ENCODE results near the gene MYLK4. TPM values are rescaled to one million over a fixed set of nuclear protein-coding genes. Genes with fewer than 3 reads are reported as not detected.

Gene MYLK4
- polyA plus RNA-seq, 1 experiment: 0.21 TPM

DNA sequence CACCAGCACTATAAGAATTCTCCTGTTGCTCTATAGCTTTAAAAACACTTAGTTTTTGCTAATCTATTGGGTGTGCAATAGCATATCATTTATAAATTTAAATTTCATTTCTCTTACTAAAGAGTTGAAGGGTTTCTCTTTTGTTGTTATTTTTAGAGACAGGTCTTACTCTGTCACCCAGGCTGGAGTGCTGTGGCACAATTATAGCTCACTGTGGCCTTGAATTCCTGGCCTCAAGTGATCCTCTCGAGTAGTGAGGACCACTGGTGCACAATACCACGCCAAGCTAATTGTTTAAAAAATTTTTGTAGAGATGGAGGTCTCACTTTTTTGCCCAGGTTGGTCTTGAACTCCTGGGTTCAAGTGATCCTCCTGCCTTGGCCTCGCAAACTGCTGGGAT is 8.3 kb upstream of the MYLK4 start:
- ChIA-PET POLR2A (no interaction called here), CTCF (interaction anchor here (1.0 to 7.4 kb wide), 4 partner anchors 9 to 1163 kb away, joined by 3 to 79 read pairs (median 7); partner anchors contain the start of gene MYLK4)
- TF ChIP-seq, protein P1, sequence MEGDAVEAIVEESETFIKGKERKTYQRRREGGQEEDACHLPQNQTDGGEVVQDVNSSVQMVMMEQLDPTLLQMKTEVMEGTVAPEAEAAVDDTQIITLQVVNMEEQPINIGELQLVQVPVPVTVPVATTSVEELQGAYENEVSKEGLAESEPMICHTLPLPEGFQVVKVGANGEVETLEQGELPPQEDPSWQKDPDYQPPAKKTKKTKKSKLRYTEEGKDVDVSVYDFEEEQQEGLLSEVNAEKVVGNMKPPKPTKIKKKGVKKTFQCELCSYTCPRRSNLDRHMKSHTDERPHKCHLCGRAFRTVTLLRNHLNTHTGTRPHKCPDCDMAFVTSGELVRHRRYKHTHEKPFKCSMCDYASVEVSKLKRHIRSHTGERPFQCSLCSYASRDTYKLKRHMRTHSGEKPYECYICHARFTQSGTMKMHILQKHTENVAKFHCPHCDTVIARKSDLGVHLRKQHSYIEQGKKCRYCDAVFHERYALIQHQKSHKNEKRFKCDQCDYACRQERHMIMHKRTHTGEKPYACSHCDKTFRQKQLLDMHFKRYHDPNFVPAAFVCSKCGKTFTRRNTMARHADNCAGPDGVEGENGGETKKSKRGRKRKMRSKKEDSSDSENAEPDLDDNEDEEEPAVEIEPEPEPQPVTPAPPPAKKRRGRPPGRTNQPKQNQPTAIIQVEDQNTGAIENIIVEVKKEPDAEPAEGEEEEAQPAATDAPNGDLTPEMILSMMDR (IDR thresholded peaks at IDR 0.05; ENCODE audit: low read depth, low read length): no peak
- DNase-seq (ENCODE audit: low read depth, low spot score): no peak
- H3K9me3 ChIP-seq (ENCODE audit: control insufficient read depth, insufficient read depth, low read length): peaks cover 7% of the 10 kb centered on the region; the same call in 1 of the 2 replicates
- H3K27me3 ChIP-seq (ENCODE audit: control insufficient read depth, insufficient read depth, low read length): no peaks in the 10 kb centered on the region
- H3K27ac ChIP-seq (ENCODE audit: low read depth, low read length): no peak overlapping the region
- no peak overlapping the region for H3K4me3 ChIP-seq (ENCODE audit: low read depth, low read length)

- ChIA-PET POLR2A (no interaction called here), CTCF (interaction anchor here (0.6 to 2.4 kb wide), 9 partner anchors 9 to 1202 kb away, joined by 3 to 11 read pairs (median 5); partner anchors contain the start of gene WRNIP1)
- TF ChIP-seq, protein P1 (IDR thresholded peaks at IDR 0.05; ENCODE audit: low read depth, low read length): no peak
- DNase-seq (ENCODE audit: low read depth, low spot score): no peak
- no peak overlapping the region for H3K4me3 ChIP-seq (ENCODE audit: low read depth, low read length)
- no peaks in the 10 kb centered on the region for H3K27me3 ChIP-seq (ENCODE audit: control insufficient read depth, insufficient read depth, low read length)
- H3K27ac ChIP-seq (ENCODE audit: low read depth, low read length): peak overlapping the region; percentile 43
- H3K9me3 ChIP-seq (ENCODE audit: control insufficient read depth, insufficient read depth, low read length): no peaks in the 10 kb centered on the region
These were observed 6.0 kb upstream of the MYLK4 start for GRCh38 chr6:2756687-2757224.

- H3K4me3 ChIP-seq (ENCODE audit: low read depth, low read length): no peak overlapping the region
- H3K27me3 ChIP-seq (ENCODE audit: control insufficient read depth, insufficient read depth, low read length): no peaks in the 10 kb centered on the region
- no peak overlapping the region for H3K27ac ChIP-seq (ENCODE audit: low read depth, low read length)
- CTCF ChIA-PET: interaction anchor here (0.8 to 2.3 kb wide), 7 partner anchors 11 to 1160 kb away, joined by 3 to 11 read pairs (median 3); no protein-coding TSS in a partner anchor
- POLR2A ChIA-PET: no interaction called here
- TF ChIP-seq, protein P1 (IDR thresholded peaks at IDR 0.05; ENCODE audit: low read depth, low read length): no peak
- no peak for DNase-seq (ENCODE audit: low read depth, low spot score)
- no peaks in the 10 kb centered on the region for H3K9me3 ChIP-seq (ENCODE audit: control insufficient read depth, insufficient read depth, low read length)
These were observed 5.5 kb upstream of the MYLK4 start for GRCh38 chr6:2756241-2756640.

DNA sequence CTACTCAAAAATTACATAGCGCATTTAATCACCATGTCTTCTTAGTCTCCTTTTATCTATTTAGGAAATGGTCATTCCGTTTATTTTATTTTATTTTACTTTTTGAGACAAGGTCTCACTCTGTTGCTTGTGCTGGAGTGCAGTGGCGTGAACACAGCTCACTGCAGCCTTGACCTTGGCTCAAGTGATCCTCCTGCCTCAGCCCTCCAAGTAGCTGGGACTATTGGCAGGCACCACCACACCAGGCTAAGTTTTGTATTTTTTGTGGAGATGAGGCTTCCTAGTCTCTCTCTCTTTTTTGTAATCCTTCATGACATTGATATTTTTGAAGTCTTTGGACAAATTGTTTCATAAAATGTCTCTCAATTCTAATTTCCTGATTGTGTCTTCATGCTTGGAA is 4.7 kb upstream of the MYLK4 start:
- no peak for DNase-seq (ENCODE audit: low read depth, low spot score)
- H3K9me3 ChIP-seq (ENCODE audit: control insufficient read depth, insufficient read depth, low read length): no peaks in the 10 kb centered on the region
- H3K4me3 ChIP-seq (ENCODE audit: low read depth, low read length): no peak overlapping the region
- CTCF ChIA-PET: interaction anchor here (0.8 to 1.4 kb wide), 4 partner anchors 12 to 1159 kb away, joined by 3 read pairs; no protein-coding TSS in a partner anchor
- H3K27ac ChIP-seq (ENCODE audit: low read depth, low read length): no peak overlapping the region
- H3K27me3 ChIP-seq (ENCODE audit: control insufficient read depth, insufficient read depth, low read length): no peaks in the 10 kb centered on the region
- TF ChIP-seq, protein P1 (IDR thresholded peaks at IDR 0.05; ENCODE audit: low read depth, low read length): no peak
- POLR2A ChIA-PET: no interaction called here

GRCh38 chr6:2754911-2755310 is 4.2 kb upstream of the MYLK4 start:
- H3K27me3 ChIP-seq (ENCODE audit: control insufficient read depth, insufficient read depth, low read length): no peaks in the 10 kb centered on the region
- no peak overlapping the region for H3K27ac ChIP-seq (ENCODE audit: low read depth, low read length)
- no peaks in the 10 kb centered on the region for H3K9me3 ChIP-seq (ENCODE audit: control insufficient read depth, insufficient read depth, low read length)
- ChIA-PET POLR2A (no interaction called here), CTCF (interaction anchor here (1.4 kb wide), 1 partner anchor 36 kb away, joined by 3 read pairs; no protein-coding TSS in a partner anchor)
- no peak overlapping the region for H3K4me3 ChIP-seq (ENCODE audit: low read depth, low read length)
- TF ChIP-seq, protein P1 (IDR thresholded peaks at IDR 0.05; ENCODE audit: low read depth, low read length): no peak
- no peak for DNase-seq (ENCODE audit: low read depth, low spot score)
